ENCODE data around the gene SNX12.

Gene SNX12

DNA sequence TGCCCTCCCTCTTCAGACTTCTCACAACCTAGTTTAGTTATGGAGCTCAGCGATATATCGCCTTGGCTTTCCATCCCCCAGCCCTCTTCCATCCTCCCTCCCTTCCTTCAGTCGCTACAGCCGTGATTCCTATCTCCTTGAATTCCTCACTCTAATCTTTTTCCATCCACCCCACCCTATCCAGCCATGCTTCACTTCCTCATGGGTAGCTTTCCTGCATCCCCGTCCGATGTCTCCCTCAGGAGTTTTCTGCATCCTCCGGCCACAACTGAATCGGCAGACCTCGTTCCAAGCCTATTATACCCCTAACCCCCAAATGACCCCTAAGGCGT is 456 bp downstream of the SNX12 start:
- no peak for DNase-seq (ENCODE audit: low read depth)
- no peak for TF ChIP-seq CTCF (IDR thresholded peaks at IDR 0.05; ENCODE audit: low read depth, low read length)
- no peak for TF ChIP-seq POLR2A (IDR thresholded peaks at IDR 0.05; ENCODE audit: extremely low read depth, insufficient read length)
- no peak for TF ChIP-seq MYC (IDR thresholded peaks at IDR 0.05; ENCODE audit: low read depth, low read length)
- no peak; the same call in 1 of the 2 replicates for TF ChIP-seq MAX (IDR thresholded peaks at IDR 0.05; ENCODE audit: low read depth, low read length)
- H3K4me3 ChIP-seq (ENCODE audit: low read depth, low read length), result peak overlapping the region; percentile 94

GRCh38 chrX:71067089-71067488 is 1.0 kb downstream of the SNX12 start:
- TF ChIP-seq CTCF (IDR thresholded peaks at IDR 0.05; ENCODE audit: low read depth, low read length), result no peak
- TF ChIP-seq MAX (IDR thresholded peaks at IDR 0.05; ENCODE audit: low read depth, low read length), result no peak
- no peak for TF ChIP-seq MYC (IDR thresholded peaks at IDR 0.05; ENCODE audit: low read depth, low read length)
- TF ChIP-seq POLR2A (IDR thresholded peaks at IDR 0.05; ENCODE audit: extremely low read depth, insufficient read length), result no peak
- DNase-seq (ENCODE audit: low read depth), result no peak
- peak overlapping the region; percentile 94 for H3K4me3 ChIP-seq (ENCODE audit: low read depth, low read length)

GRCh38 chrX:71060127-71060526 is 8.0 kb downstream of the SNX12 start:
- no peak for DNase-seq (ENCODE audit: low read depth)
- H3K4me3 ChIP-seq (ENCODE audit: low read depth, low read length), result no peak overlapping the region
- TF ChIP-seq POLR2A (IDR thresholded peaks at IDR 0.05; ENCODE audit: extremely low read depth, insufficient read length) (no peak), MYC (IDR thresholded peaks at IDR 0.05; ENCODE audit: low read depth, low read length) (no peak)

DNA sequence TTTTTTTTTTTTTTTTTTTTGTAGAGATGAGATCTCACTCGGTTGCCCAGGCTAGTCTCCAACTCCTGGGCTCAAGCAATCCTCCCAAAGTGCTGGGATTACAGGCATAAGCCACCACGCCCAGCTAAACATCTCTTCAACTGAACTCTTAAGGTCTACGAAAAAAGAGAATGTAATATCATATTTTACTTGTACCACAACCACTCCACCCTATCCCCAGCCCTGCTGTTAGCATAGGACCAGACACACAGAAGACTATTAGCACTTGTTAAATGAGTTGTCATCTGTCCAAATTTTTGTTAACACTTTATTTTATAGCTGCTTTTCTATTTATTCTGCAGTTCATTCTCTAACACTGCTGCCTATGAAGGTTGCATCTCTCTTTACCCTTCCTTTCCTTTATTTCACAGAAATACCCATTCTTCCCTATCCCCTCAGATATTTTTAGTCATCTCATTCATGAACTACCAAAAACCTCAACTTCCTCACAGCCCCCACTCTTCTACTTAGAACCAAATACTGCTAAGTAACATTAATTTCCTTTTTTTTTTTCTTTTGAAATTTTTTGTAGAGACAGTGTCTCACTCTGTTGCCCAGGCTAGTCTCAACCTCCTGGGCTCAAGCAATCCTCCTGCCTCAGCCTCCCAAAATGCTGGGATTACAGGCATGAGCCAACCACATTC is 10.1 kb downstream of the SNX12 start:
- TF ChIP-seq MYC (IDR thresholded peaks at IDR 0.05; ENCODE audit: low read depth, low read length) (no peak), MAX (IDR thresholded peaks at IDR 0.05; ENCODE audit: low read depth, low read length) (no peak), POLR2A (IDR thresholded peaks at IDR 0.05; ENCODE audit: extremely low read depth, insufficient read length) (no peak), CTCF (IDR thresholded peaks at IDR 0.05; ENCODE audit: low read depth, low read length) (no peak)
- peak; percentile 51 for DNase-seq (ENCODE audit: low read depth)
- no peak overlapping the region for H3K4me3 ChIP-seq (ENCODE audit: low read depth, low read length)

- no peak for TF ChIP-seq CTCF (IDR thresholded peaks at IDR 0.05; ENCODE audit: low read depth, low read length)
- TF ChIP-seq MAX (IDR thresholded peaks at IDR 0.05; ENCODE audit: low read depth, low read length), result no peak
- TF ChIP-seq MYC (IDR thresholded peaks at IDR 0.05; ENCODE audit: low read depth, low read length), result no peak
- DNase-seq (ENCODE audit: low read depth), result peak; percentile 19
These were observed 11.3 kb downstream of the SNX12 start for GRCh38 chrX:71056867-71057266.

GRCh38 chrX:71053217-71053621 is 14.9 kb downstream of the SNX12 start:
- TF ChIP-seq CTCF (IDR thresholded peaks at IDR 0.05; ENCODE audit: low read depth, low read length) (no peak), POLR2A (IDR thresholded peaks at IDR 0.05; ENCODE audit: extremely low read depth, insufficient read length) (no peak), MAX (IDR thresholded peaks at IDR 0.05; ENCODE audit: low read depth, low read length) (no peak), MYC (IDR thresholded peaks at IDR 0.05; ENCODE audit: low read depth, low read length) (no peak)
- DNase-seq (ENCODE audit: low read depth), result no peak
- H3K4me3 ChIP-seq (ENCODE audit: low read depth, low read length), result no peak overlapping the region

More at GRCh38 chrX:71056867-71057266, 11.3 kb downstream of the SNX12 start:
- H3K4me3 ChIP-seq (ENCODE audit: low read depth, low read length), result no peak overlapping the region

Data from NB4 (cell line).